WERI-Rb-1 (cell line): Measurements from ENCODE around the gene STAT5B.
"Not testable (repeated sequence)": the region's sequence is repeated elsewhere in the genome, so short reads cannot be mapped to it uniquely, and the experiment has no call there.

Source experiments
- DNase-seq: peaks from one replicate; pipeline ENCODE4 v3.0.0-alpha.2; 2020
- H3K27ac ChIP-seq: fragments of 250-450 bp; sonication (Bioruptor Pico); 2 replicates; pipeline ENCODE4 v1.5.1; 2020; ENCODE audit warnings: mild to moderate bottlenecking, moderate library complexity
- H3K27me3 ChIP-seq: fragments of 250-450 bp; sonication (Bioruptor Pico); 2 replicates; pipeline ENCODE4 v1.5.1; 2021; ENCODE audit warnings: mild to moderate bottlenecking, low read depth, moderate library complexity; ENCODE audit not compliant: insufficient read depth, severe bottlenecking
- H3K36me3 ChIP-seq: fragments of 250-450 bp; sonication (Bioruptor Pico); 2 replicates; pipeline ENCODE4 v1.5.1; 2020; ENCODE audit warnings: mild to moderate bottlenecking, moderate library complexity
- H3K4me3 ChIP-seq: 2 replicates; pipeline ENCODE4 v1.5.1; 2011; ENCODE audit warnings: low read depth, mild to moderate bottlenecking, control low read depth, low read length
- H3K9me3 ChIP-seq: fragments of 250-450 bp; sonication (Bioruptor Pico); 2 replicates; pipeline ENCODE4 v1.5.1; 2021; ENCODE audit warnings: mild to moderate bottlenecking, moderate library complexity; ENCODE audit not compliant: severe bottlenecking
- CTCF ChIP-seq: IDR thresholded peaks from 2 replicates; pipeline ENCODE4 v1.5.1; 2011; ENCODE audit warnings: low read depth, mild to moderate bottlenecking, control low read depth, inconsistent platforms, low read length

STAT5B gene

GRCh38 chr17:42212382-42212781 lies 63.8 kb downstream of the STAT5B start:
- no peak overlapping the region for H3K27ac ChIP-seq
- no peak overlapping the region for H3K4me3 ChIP-seq
- H3K36me3 ChIP-seq: peaks cover 81% of the 10 kb centered on the region
- DNase-seq: no peak
- no peaks in the 10 kb centered on the region for H3K27me3 ChIP-seq
- H3K9me3 ChIP-seq: no peaks in the 10 kb centered on the region
- TF ChIP-seq CTCF: no peak

DNA sequence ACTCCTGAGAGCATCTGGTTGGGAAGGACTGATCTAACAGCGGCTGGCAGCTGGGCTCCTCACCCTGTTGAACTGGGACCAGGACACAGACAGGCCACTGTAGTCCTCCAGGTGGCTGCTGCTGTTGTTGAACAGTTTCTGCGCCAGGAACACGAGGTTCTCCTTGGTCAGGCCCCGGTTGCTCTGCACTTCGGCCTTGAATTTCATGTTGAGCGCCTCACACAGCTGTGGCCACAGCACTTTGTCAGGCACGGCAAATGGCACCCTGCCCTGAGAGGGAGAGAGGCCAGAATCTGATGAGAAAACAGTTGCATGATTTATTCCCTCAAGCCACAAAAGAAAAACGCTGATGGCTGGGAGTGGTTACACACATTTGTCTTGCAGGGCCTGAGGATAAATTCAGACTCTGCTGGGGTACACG lies 64.3 kb downstream of the STAT5B start:
- H3K27ac ChIP-seq, H3K4me3 ChIP-seq, DNase-seq, H3K27me3 ChIP-seq, H3K9me3 ChIP-seq: not testable (repeated sequence)
- H3K36me3 ChIP-seq: peaks cover 81% of the 10 kb centered on the region

- no peaks in the 10 kb centered on the region for H3K9me3 ChIP-seq
- no peak for TF ChIP-seq CTCF
- no peak for DNase-seq
- no peak overlapping the region for H3K4me3 ChIP-seq
- peaks cover 82% of the 10 kb centered on the region for H3K36me3 ChIP-seq
- H3K27ac ChIP-seq: no peak overlapping the region
- no peaks in the 10 kb centered on the region for H3K27me3 ChIP-seq
These were observed 66.1 kb downstream of the STAT5B start for GRCh38 chr17:42210046-42210445.

DNA sequence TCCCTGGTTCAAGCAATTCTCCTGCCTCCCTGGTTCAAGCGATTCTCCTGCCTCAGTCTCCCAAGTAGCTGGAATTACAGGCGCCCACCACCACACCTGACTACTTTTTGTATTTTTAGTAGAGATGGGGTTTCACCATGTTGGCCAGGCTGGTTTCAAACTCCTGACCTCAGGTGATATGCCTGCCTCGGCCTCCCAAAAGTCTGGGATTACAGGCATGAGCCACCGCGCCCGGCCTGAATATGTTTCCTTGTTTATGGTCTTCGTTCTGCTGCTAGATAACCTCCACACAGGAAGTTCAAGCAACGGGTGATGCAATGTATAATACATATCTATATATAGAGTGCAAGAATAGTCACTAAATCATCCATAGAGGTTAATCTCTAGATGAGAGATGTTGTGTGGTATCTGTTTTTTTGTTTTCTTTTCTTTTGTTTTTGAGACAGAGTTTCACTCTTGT lies 70.0 kb downstream of the STAT5B start:
- peaks cover 76% of the 10 kb centered on the region for H3K36me3 ChIP-seq
- H3K9me3 ChIP-seq, H3K27me3 ChIP-seq, DNase-seq, H3K27ac ChIP-seq, H3K4me3 ChIP-seq: not testable (repeated sequence)

GRCh38 chr17:42203354-42203753 lies 72.8 kb downstream of the STAT5B start:
- H3K27ac ChIP-seq: peak overlapping the region; percentile 24; the same call in 1 of the 2 replicates
- H3K4me3 ChIP-seq: no peak overlapping the region
- peaks cover 56% of the 10 kb centered on the region for H3K36me3 ChIP-seq
- DNase-seq: no peak
- no peaks in the 10 kb centered on the region for H3K9me3 ChIP-seq
- no peak for TF ChIP-seq CTCF
- no peaks in the 10 kb centered on the region for H3K27me3 ChIP-seq

- no peak overlapping the region for H3K4me3 ChIP-seq
- H3K36me3 ChIP-seq: peaks cover 49% of the 10 kb centered on the region
- no peaks in the 10 kb centered on the region for H3K9me3 ChIP-seq
- DNase-seq: no peak
- H3K27me3 ChIP-seq: no peaks in the 10 kb centered on the region
- TF ChIP-seq CTCF: no peak
- H3K27ac ChIP-seq: peak overlapping the region; percentile 10; the same call in 1 of the 2 replicates
These were observed 73.5 kb downstream of the STAT5B start for GRCh38 chr17:42202696-42203095.

DNA sequence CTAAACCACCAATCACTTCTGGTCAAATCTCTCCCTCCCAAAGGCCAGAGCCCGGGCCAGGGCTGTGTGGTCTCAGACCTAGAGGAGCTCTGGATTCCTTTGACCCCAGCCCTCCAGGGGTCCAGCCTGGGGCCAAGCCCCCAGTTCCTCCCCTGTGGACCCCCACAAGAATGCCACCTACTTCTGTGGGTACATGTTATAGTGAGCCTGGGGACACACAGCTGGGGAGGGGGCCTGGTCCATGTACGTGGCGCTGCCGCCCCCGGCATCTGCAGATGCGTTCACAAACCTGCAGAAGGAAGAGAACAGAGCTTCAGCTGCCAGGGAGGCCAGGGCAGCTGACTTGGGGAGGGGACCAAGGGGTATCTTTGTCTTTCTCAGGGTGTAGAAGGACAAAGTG lies 74.0 kb downstream of the STAT5B start:
- Histone ChIP-seq H3K27me3 (no peaks in the 10 kb centered on the region), H3K36me3 (peaks cover 44% of the 10 kb centered on the region), H3K9me3 (no peaks in the 10 kb centered on the region), H3K27ac (no peak overlapping the region), H3K4me3 (no peak overlapping the region)
- TF ChIP-seq CTCF: no peak
- DNase-seq: no peak
